Suprapubic skin (tissue), 3 donors: ENCODE results near the gene BAHCC1.

Source experiments
- POLR2A ChIP-seq, 2 donors: fragments of 450-650 bp; IDR thresholded peaks; one replicate each; pipeline ENCODE4 v1.6.1; 2017; ENCODE audit warnings: antibody characterized with exemption in 2 of 2, mild to moderate bottlenecking in 2 of 2, moderate library complexity in 2 of 2
- TF ChIP-seq, protein P1 (sequence below), 2 donors: fragments of 200-600 bp in 1 of 2; fragments of 450-650 bp in 1 of 2; sonication (generic) in 1 of 2; IDR thresholded peaks; one replicate each; pipeline ENCODE4 v1.5.1; 2016 to 2019; ENCODE audit warnings: antibody characterized with exemption in 2 of 2, mild to moderate bottlenecking in 1 of 2, moderate library complexity in 1 of 2

- TF ChIP-seq, protein P1, sequence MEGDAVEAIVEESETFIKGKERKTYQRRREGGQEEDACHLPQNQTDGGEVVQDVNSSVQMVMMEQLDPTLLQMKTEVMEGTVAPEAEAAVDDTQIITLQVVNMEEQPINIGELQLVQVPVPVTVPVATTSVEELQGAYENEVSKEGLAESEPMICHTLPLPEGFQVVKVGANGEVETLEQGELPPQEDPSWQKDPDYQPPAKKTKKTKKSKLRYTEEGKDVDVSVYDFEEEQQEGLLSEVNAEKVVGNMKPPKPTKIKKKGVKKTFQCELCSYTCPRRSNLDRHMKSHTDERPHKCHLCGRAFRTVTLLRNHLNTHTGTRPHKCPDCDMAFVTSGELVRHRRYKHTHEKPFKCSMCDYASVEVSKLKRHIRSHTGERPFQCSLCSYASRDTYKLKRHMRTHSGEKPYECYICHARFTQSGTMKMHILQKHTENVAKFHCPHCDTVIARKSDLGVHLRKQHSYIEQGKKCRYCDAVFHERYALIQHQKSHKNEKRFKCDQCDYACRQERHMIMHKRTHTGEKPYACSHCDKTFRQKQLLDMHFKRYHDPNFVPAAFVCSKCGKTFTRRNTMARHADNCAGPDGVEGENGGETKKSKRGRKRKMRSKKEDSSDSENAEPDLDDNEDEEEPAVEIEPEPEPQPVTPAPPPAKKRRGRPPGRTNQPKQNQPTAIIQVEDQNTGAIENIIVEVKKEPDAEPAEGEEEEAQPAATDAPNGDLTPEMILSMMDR (IDR thresholded peaks at IDR 0.05) = no peak
- no peak for TF ChIP-seq POLR2A (IDR thresholded peaks at IDR 0.05)
These were observed 64.6 kb downstream of the BAHCC1 start for GRCh38 chr17:81459864-81460263.
